Stimulated activated CD4-positive, alpha-beta T cell treated with anti-CD3 and anti-CD28 coated beads, Interleukin-2, amount 100 ng/mL, for 24 hours (primary cell): ENCODE results near the gene TLX3.
"Not testable (repeated sequence)": the region's sequence is repeated elsewhere in the genome, so short reads cannot be mapped to it uniquely, and the experiment has no call there.

Experiments
- DNase-seq, 2 donors: peaks; one replicate each; pipeline ENCODE4 v3.0.0-alpha.2; 2020

Gene TLX3

GRCh38 chr5:171308453-171309275, at the start of gene TLX3:
Gene TLX3, plus strand, starts transcription at chr5:171309248. Its CDS starts 118 bp downstream, at chr5:171309366.
- DNase-seq = peak in 1 of 2 donors; percentile 10

GRCh38 chr5:171261361-171261760, 47.7 kb upstream of the TLX3 start:
- no peak for DNase-seq

- no peak for DNase-seq
Observed at GRCh38 chr5:171261904-171262303, 47.1 kb upstream of the TLX3 start.

- no peak for DNase-seq
Observed at GRCh38 chr5:171263181-171263580, 45.9 kb upstream of the TLX3 start.

- DNase-seq = no peak
Observed at GRCh38 chr5:171264843-171265242, 44.2 kb upstream of the TLX3 start.

GRCh38 chr5:171268700-171269620, 40.1 kb upstream of the TLX3 start:
- DNase-seq = no peak

- no peak for DNase-seq
Observed at GRCh38 chr5:171269717-171270116, 39.3 kb upstream of the TLX3 start.

GRCh38 chr5:171270136-171270535, 38.9 kb upstream of the TLX3 start:
- DNase-seq = no peak

- no peak for DNase-seq
Observed at GRCh38 chr5:171271798-171272197, 37.2 kb upstream of the TLX3 start.

- peak in 1 of 2 donors; percentile 5 for DNase-seq
Observed at GRCh38 chr5:171272996-171273970, 35.8 kb upstream of the TLX3 start.

- no peak for DNase-seq
Observed at GRCh38 chr5:171275841-171276544, 33.1 kb upstream of the TLX3 start.

- DNase-seq = no peak
Observed at GRCh38 chr5:171283753-171284152, 25.3 kb upstream of the TLX3 start.

GRCh38 chr5:171285465-171285864, 23.6 kb upstream of the TLX3 start:
- DNase-seq = no peak

- no peak for DNase-seq
Observed at GRCh38 chr5:171288066-171288465, 21.0 kb upstream of the TLX3 start.

- DNase-seq = no peak
Observed at GRCh38 chr5:171291371-171291770, 17.7 kb upstream of the TLX3 start.

- DNase-seq = no peak
Observed at GRCh38 chr5:171295299-171295698, 13.7 kb upstream of the TLX3 start.

GRCh38 chr5:171295801-171296200, 13.2 kb upstream of the TLX3 start:
- no peak for DNase-seq

- not testable (repeated sequence) for DNase-seq
Observed at GRCh38 chr5:171297941-171298340, 11.1 kb upstream of the TLX3 start.

- DNase-seq = no peak
Observed at GRCh38 chr5:171299228-171299627, 9.8 kb upstream of the TLX3 start.

- DNase-seq = no peak
Observed at GRCh38 chr5:171299851-171300250, 9.2 kb upstream of the TLX3 start.

GRCh38 chr5:171300358-171300757, 8.7 kb upstream of the TLX3 start:
- no peak for DNase-seq

- DNase-seq = no peak
Observed at GRCh38 chr5:171306166-171306565, 2.9 kb upstream of the TLX3 start.
